GM12874 (cell line): Measurements from ENCODE around the gene FOXD3.

Experiments
- CTCF ChIP-seq: IDR thresholded peaks from 2 replicates; pipeline ENCODE4 v1.5.1; 2011; ENCODE audit warnings: low read depth, mild to moderate bottlenecking, control low read depth, low read length, moderate library complexity; ENCODE audit not compliant: insufficient read depth

Gene FOXD3

GRCh38 chr1:63350320-63350719 lies 28.0 kb downstream of the FOXD3 start:
- TF ChIP-seq CTCF = no peak

- TF ChIP-seq CTCF = no peak
Measured at GRCh38 chr1:63352736-63353135, 30.4 kb downstream of the FOXD3 start.

GRCh38 chr1:63359561-63359960 lies 37.2 kb downstream of the FOXD3 start:
- TF ChIP-seq CTCF = no peak

- no peak for TF ChIP-seq CTCF
Measured at GRCh38 chr1:63362073-63362472, 39.7 kb downstream of the FOXD3 start.

GRCh38 chr1:63362578-63362977 lies 40.2 kb downstream of the FOXD3 start:
- no peak for TF ChIP-seq CTCF

- TF ChIP-seq CTCF = no peak
Measured at GRCh38 chr1:63363014-63363413, 40.6 kb downstream of the FOXD3 start.

GRCh38 chr1:63366908-63367214 lies 44.5 kb downstream of the FOXD3 start:
- no peak for TF ChIP-seq CTCF
